GM21360 (cell line): ENCODE measurements around the gene C11orf21.
"Not testable (repeated sequence)": the region's sequence is repeated elsewhere in the genome, so short reads cannot be mapped to it uniquely, and the experiment has no call there.

Experiments
- ATAC-seq: cut with Tn5 transposase; IDR thresholded peaks from one replicate; pipeline ENCODE4 v1.9.1; 2021; ENCODE audit warnings: mild to moderate bottlenecking, moderate library complexity; ENCODE audit not compliant: unreplicated experiment

The C11orf21 gene

DNA sequence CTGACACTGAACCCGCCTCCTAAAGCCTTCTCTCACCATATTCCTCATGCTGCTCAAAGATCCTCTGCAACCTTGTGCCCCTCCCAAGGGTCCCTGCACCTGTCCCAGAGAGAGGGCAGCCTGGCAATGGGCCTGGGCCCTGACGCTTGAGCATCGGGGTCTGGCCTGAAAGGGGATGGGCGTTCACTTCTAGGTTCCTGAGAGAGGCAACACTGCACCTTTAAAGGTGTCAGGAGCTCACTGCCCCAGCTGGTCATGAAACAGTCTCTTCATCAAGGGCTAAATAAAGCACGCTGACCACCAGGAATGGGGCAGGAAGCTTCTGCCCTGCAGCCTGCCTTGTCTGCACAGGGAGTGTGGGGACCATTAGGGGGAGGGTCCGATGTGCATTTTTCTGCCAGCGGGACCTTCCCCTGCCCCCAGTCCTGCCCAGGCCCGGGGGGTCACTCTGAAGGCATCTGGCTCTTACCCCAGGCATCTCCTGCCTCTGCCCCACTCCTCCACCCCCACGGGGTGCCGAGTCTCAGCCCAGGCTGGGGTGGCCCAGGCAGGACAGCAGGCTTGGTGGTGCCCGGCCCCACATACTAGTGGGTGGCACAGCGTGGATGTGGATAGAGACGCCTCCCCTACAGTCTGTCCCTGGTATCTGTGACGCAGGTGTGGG, 3.5 kb downstream of the C11orf21 start:
- ATAC-seq = no peak

DNA sequence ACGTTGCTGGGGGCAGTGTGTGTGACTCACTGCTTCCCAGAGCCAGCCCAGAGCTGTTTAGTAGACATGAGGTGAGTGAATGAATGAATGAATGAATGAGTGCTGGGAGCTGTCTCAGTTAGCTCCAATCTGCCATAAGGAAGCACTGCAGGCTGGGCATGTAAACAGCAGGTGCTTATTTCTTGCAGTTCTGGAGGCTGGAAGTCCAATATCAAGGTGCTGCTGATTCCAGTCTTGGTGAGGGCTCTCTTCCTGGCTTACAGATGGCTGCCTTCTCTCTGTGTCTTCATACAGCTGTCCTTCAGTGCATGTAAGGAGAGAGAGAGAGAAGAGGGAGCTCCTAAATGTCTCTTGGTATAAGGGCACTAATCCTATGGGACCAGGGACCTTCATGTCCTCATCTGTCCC, 4.1 kb downstream of the C11orf21 start:
- no peak for ATAC-seq

DNA sequence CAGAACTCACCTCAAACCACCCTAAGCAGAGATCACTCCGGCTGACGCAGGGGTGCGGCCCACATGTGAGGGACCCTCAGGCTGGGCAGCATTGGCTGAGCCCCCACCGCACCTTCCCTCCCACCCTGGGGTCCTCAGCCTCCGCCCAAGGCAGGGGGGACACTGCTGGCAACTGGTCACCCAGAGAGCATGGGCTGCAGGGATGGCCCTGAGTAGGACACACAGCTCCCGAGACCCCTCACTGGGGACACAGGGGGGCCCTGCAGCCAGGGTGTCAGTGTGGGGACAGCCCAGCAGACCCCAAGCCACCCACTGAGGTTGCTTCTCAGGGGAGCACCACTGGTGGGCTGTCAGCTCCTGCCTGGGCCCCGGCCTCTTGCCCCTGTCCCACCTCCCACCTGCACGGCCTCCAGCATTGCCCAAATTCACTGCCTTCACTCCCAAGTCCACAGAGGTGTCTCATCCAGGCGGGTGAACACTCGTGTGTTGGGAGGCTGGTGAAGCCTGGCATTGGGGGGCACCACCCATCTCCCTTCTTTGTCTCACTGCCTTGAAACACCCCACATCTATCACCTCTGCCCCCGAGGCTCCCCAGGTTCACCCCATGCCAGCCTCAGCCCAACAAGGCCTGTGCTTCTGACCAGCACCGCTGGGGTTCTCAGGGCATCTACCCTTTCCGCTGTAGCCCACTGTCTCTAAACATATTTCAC, 4.7 kb downstream of the C11orf21 start:
- ATAC-seq = no peak

DNA sequence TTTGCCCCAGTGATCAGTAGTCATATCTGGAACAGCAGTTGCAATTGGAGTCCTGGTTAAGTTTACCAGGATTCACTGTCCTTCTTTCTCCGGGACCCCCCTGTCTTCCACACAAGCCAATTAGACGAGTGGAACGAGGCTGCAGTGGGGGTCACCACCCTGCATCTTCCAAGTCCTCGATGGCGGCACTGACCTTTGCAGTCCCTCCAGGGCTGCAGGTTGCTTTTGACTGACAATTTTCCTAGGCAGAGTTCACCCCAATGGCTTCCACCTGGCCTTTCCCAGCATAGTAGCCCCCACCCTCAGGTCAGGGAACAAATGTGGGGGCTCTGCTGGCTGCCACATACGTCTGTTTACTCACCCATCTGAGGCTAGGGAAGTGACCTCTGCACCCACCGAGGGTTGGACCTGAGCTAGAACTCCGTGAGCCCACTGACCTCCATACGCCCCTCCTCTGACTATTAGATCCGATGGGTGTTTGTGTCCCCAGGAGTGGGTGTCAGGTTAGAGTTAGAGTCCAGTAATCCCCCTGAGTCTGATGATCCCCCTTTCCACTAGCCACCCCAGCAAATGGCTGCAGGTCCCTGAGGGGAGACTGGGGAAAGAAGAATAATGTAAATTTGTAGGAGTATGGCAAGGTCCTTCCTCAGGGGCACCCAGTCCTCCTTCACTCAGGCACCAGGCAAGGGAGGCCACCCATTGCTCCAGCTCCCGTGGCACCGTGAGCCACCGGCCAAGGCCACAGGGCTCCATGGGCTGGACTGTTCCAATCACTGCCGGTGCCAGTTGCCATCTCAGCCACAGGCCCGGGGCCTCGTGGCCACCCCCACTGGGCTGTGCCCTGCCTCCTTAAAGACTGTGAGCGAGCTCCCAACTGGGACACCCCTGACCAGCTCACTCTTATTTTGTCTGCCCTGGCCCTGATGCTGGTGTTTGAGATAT, 5.5 kb downstream of the C11orf21 start:
- no peak for ATAC-seq

DNA sequence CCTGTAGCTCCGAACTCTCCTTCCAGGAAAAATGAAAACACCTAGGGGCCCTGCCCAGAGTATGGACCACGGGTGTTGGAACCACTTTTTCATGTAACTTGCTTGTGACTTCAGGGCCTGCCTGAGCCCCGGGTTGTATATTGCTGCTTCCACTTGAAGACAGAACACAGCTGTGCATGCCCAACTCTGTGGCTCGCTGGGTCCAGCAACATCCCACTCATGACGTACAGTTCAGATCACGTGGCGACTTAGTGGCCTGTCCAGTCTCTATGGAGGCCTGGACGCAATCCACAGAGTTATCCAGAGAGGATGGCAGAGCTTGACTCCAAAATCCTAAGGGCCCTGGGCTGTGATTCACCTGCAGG, 6.8 kb downstream of the C11orf21 start:
- ATAC-seq = no peak

DNA sequence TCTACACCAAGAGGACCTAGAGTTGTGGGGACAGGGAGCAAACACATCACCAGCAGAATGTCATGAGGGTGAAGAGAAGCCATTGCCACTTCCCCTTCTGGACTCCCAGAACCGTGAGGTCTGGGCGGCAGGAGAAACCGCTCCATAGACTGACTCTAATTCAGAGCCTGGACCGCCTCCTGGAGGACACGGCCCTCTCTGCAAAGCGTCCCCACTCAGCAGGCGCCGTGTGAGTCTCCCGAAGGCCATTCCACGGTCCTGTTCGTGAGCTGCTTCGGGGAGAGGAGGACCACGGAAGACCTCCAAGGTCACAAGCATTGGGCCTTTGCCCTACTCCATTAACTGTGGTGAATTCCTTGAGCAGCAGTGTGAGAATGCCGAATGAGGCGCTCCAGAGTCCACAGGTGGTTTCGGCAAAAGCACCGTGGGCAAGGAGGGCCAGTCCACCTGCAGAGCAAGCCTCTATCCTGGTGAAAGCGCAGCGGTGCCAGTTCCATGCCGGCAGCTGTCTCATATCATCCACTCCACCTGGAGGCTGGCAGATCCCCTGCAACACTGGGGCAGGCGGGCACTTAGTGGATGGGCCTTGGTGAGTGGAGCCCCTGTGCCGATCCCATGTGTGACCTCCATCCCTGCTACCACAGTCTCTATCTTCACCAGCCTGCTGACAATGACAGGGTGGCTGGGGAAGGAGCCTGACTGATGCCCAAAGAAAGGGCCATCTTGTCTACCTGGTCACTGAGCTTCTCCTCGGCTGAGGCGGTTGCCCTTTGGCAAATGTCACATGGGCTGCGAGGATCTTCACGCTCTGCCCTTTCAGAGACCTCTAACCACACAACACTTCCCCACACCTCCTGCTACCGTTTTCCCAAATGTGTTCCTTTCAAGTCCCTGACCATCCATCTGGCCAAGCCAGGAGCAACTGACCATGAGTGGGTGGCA, 7.5 kb downstream of the C11orf21 start:
- ATAC-seq = no peak

DNA sequence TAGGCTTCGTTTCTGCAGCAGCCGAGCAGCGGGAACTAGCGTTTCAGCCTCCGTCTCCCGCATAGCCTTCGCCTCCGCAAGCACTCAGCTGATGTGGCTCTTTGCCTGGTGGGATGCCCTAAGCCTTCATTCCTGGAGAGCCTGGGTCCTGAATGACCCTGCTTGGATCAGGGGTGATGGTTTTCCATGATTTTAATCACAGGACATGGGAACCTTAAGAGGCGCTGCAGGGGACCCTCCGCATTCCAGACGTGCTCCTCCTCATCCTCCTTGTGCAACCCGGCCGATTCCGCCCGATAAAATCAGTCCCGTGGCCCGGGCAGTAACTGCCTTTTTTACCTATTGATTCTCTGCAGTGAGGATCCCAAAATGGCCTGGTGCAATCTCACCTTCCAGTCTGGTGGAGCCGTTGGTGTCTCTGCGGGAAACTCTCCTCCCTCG, 8.2 kb downstream of the C11orf21 start:
- ATAC-seq = no peak

DNA sequence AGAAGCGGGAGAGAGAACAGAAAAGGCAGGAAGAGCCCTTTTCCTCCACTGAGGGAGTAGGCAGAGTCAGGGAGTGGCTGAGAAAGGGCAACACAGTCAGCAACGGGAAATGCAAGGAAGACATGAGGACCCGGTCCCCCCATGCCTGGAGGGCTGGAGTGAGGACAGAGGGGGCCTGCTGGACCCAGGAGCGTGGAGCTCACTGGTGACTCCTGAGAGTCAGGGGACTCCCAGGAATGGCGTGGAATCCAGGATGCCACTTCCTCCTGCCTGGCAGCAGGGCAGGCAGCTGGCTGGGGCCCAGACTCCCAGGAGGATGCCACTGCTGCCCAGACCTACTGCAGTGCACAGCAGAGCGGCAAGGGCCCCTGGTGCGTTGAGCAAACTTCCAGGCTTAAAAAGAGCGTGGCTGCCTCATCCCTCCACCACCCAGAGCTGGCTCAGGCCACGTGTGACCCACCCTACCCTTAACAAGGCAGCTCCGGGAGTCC, 11.3 kb downstream of the C11orf21 start:
- no peak for ATAC-seq

DNA sequence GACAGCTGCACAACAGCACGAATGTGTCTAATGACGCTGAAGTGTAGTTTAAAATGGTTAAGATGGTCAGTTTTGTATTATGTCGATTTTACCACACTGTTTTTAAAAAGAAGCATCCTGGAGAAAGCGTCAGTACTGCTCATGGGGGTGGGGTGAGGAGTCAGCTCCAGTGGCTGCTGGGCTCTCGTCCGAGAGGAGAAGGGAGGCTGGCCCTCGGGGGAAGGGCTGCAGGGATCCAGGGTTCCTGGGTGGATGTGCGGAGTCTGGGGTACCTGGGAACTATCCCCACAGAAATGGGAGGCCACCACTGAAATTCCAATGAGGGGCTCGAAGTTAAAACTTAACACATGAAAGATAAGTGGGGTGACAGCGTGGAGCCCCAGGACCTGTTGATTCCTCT, 11.9 kb downstream of the C11orf21 start:
- no peak for ATAC-seq

DNA sequence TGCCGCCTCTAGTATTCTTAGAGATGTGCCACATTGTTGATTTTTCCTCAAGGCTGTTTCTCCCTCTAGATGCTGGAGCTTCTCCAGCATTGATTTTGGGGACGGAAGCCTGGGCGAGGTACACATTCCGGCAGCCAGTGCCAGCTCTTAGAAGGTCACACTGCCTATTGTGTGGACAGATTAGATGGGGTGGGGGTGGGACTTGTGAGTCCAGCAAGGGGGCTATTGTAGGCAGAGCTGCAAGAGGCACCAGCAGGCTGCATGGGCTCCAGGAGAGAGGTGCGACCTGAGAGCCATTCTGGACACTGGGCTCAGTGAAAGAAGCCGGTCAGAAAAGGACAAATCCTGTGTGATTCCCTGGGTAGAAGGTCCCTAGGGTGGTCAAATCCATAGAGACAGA, 12.4 kb downstream of the C11orf21 start:
- ATAC-seq = no peak

DNA sequence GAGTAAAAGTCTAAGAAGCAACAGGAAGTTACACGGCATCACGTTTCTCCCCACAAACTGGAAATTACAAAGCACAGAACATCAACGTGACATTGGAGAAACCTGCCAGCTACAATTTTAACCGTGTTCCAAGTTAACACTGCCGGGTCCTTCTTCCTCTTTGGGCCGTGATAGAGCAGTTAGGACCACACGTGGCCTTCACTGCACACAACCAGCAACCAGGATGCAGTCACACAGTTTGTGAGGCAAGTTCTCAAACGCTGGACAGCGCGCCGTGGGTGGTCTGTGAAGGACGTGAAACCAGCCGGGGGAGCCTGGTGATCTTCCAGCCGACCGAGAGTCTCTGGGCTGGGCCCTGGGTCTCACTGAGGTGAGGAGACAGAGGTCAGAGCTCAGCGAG, 14.6 kb downstream of the C11orf21 start:
- ATAC-seq = no peak

DNA sequence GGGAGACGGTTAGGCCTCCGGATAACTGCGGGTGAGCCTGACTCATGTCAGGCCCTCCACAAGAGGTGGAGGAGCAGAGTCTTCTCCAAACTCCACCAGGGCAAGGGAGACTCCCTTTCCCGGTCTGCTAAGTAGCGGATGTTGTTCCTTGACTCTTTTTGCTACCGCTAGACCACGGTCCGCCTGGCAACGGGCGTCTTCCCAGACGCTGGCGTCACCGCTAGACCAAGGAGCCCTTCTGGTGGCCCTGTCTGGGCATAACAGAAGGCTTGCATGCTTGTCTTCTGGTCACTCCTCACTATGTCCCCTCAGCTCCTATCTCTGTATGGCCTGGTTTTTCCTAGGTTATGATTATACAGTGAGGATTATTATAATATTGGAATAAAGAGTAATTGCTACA, 15.4 kb downstream of the C11orf21 start:
- not testable (repeated sequence) for ATAC-seq

DNA sequence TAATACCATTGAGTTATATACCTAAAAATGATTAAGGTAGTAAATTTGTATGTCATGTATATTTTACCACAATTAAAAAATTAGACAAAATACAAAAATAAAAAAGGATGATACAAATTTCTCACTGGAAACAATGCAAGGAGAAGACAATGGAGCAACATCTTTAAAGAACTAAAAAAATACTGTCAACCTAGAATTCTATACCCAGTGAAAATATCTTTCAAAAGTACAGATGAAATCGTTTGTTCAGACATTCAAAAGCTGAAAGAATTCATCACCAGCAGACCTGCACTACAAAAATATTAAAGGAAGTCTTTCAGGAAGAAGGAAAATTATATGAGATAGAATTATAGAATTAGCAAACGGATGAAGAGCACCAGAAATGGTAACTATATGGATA, 21.5 kb downstream of the C11orf21 start:
- no peak for ATAC-seq

DNA sequence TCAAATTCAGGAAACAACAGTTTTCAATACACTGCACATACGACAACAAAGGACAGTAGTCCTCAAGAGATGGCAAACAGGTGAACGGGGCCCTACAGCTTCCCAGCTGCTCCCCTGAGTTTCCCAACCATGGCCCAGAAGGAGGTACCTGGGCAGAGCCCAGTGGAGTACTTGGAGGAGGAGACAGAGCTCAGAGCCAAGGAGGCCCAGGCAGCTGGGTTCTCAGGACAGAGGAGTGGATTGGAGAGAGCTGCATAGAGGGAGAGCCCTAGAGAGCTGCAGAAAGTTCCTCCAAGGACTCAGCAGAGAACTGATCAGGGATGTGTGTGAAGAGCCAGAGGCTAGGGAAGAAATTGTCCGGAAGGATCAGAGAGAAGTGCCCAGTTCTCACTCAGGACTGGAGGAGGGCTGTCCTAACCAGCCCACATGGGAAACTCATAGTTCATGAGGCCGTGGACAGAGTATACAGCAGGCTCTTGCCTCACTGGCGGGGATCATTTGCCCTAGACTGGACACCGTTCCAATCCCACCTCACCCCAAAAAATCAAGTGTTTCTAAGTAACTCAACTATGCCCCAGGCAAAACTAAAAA, 23.7 kb downstream of the C11orf21 start:
- ATAC-seq = no peak

DNA sequence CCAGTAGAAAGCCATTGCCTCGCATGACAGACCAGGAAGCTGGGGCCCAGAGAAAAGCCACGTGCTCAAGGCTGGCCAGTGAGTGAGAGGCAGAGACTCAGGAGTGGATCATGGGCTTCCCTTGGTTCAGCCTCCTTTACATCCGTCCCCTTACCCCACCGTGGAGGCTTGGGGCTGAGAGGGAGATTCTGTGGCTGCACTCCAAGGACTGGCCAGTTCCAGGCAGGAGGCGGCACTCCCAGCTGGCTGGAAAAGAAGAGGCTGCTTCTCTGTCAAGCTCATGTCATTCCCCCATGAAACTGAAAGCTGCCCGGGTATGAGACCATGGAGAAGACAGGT, 24.7 kb downstream of the C11orf21 start:
- no peak for ATAC-seq

DNA sequence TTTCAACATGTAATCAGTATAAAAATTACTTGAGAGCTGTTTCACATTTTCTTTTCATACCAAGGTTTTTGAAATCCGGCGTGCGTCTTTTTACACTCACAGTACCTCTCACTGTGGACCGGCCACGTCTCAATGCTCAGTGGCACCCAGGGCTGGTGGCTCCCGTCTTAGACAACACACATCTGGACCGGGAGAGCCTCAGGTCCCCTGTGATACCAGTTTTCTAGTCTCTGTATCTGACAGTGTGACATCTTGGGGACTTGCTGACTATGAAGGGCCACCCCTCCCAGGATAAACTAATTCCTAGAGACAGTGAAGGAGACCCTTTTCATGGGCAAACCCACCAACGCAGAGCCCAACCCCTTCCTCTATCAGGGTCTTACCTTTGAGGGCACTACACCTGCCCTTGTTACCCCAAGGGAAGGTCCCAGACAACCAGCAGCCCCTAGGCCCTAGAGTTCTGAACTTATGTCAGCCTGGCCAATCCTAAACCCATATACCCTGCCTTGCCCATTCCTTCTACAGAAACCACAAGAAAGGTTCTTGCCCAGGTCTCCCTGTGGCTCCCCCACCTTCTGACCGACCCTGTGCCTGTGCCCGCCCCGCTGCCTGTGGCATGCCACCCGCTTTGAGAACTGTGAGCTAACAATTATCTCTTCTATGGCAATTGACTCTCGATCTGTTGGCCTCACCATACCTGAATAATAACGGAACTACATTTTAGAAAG, 25.3 kb downstream of the C11orf21 start:
- ATAC-seq = no peak

DNA sequence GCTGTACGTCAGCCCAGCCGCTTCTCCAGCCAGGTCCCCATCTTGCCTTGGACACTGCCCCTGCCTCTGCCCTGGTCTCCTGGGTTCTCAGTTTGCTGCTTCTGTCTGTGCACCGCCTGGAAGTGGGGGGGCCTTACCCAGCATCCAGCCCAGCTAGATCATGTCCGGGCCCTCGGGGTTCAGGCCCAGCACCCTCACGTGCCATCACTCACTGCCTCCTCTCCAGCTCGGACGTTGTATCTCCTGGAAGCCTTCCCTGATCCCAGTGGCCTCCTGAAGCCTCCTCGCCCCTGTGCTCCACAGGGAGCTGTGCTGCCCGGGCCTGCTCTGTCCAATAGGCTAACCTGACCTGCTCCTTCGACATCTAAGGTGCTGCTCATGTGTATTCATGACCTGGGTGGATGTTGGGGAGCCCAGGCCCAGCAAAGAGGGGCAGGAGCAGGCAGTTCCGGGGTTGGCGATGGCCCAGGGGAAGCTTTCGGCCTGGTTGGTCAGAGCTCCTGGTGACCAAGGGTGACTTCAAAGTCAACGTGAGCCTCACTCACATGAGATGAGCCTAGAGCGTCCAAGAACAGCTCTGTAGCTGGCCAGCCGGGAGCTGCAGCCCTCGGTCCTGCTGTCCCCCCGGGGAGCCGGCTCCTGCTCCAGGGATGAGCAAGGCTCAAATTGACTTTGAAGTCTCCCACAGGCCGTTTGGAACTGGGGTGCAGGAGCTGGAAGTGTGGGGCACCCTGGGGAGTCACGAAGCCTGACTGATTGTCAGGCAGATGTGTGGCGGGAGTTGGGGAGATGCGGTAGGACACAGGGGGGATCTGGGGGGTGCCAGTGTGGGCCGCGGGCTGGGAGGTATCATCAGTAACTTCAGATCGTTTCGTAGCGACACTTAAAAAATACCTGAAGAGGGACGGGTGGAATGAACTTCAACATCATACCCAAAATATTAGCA, 26.1 kb downstream of the C11orf21 start:
- no peak for ATAC-seq

DNA sequence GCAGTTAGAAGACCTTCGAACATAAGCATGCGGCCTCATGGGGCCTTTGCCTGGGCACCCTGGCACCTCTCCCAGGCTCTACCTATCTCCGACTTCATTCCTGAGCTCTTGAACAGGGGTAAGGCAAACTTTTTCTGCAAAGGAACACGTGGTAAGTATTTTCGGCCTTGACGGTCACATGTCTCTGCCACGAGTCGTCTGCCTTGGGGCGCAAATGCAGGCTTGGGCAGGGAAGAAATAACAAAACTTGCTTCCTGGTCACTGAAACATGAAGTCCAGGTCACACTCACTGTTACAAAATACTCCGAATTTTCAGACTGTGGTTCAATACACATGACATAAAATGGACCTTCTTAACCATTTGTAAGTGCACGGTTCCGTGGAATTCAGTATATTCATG, 27.9 kb downstream of the C11orf21 start:
- ATAC-seq = no peak
